ENCODE measurements around the gene TUBAL3. TPM values are rescaled to one million over a fixed set of nuclear protein-coding genes. Genes with fewer than 3 reads are reported as not detected.

The TUBAL3 gene
- total RNA-seq: not detected
- not detected for polyA plus RNA-seq (2013, experiment 1 of 2)
- not detected for polyA plus RNA-seq (2013, experiment 2 of 2)
- long read RNA-seq, experiment 1: 0 reads
- long read RNA-seq, experiment 2: 0 reads
- long read RNA-seq, experiment 3: 0 reads
- long read RNA-seq, experiment 4: 0 reads

- no peaks in the 10 kb centered on the region for H3K4me1 ChIP-seq (ENCODE audit: control insufficient read depth, insufficient read depth, low read length)
- H3K9ac ChIP-seq (ENCODE audit: extremely low read depth, low read length, poor library complexity, severe bottlenecking): no peak within 1 kb of the TSS
- peaks cover under 1% of the 10 kb centered on the region for H3K27me3 Mint-ChIP-seq (ENCODE audit: insufficient read depth)
- peaks cover 22% of the 10 kb centered on the region for H3K9me3 ChIP-seq (ENCODE audit: control insufficient read depth, low read length)
- no peak within 1 kb of the TSS for H3K4me3 Mint-ChIP-seq
- H3K9me3 Mint-ChIP-seq: peaks cover 25% of the 10 kb centered on the region
- no peak within 1 kb of the TSS for H3K4me3 ChIP-seq (ENCODE audit: low read length)
- H3K4me1 Mint-ChIP-seq: no peaks in the 10 kb centered on the region
- 80 to 84% methylated on average over 4 to 8 of the region's 8 CpGs for whole genome bisulfite sequencing, 2 experiments (ENCODE audit: insufficient coverage in 1 of 2, insufficient read length in 1 of 2)
- no peaks in the 10 kb centered on the region for H3K27me3 ChIP-seq (ENCODE audit: control insufficient read depth, insufficient read depth, low read length, poor library complexity, severe bottlenecking)
- no peaks in the 10 kb centered on the region for H3K36me3 ChIP-seq (ENCODE audit: control insufficient read depth, insufficient read depth, low read length)
- no peak within 1 kb of the TSS for H3K27ac ChIP-seq (ENCODE audit: low read depth, low read length)
- TF ChIP-seq CTCF (conservative IDR thresholded peaks at IDR 0.05): no peak
- no peaks in the 10 kb centered on the region for H3K36me3 Mint-ChIP-seq (ENCODE audit: low read depth)
- no peak for DNase-seq
- H3K27ac Mint-ChIP-seq: no peak within 1 kb of the TSS
Measured at GRCh38 chr10:5404208-5405041, at the start of gene TUBAL3. TSS of gene TUBAL3 (minus strand) at chr10:5404828. CDS start at chr10:5404792, 36 bp downstream.

GRCh38 chr10:5453749-5454489 lies 49.3 kb upstream of the TUBAL3 start:
- H3K9me3 ChIP-seq (ENCODE audit: control insufficient read depth, low read length): no peaks in the 10 kb centered on the region
- no peak for DNase-seq
- 91% methylated on average over 13 of the region's 13 CpGs for WGBS, 2 experiments (ENCODE audit: insufficient coverage in 1 of 2, insufficient read length in 1 of 2)
- no peaks in the 10 kb centered on the region for H3K27me3 Mint-ChIP-seq (ENCODE audit: insufficient read depth)
- H3K36me3 Mint-ChIP-seq (ENCODE audit: low read depth): peaks cover 65% of the 10 kb centered on the region
- H3K9ac ChIP-seq (ENCODE audit: extremely low read depth, low read length, poor library complexity, severe bottlenecking): no peak overlapping the region
- peaks cover 73% of the 10 kb centered on the region for H3K36me3 ChIP-seq (ENCODE audit: control insufficient read depth, insufficient read depth, low read length)
- H3K27ac ChIP-seq (ENCODE audit: low read depth, low read length): no peak overlapping the region
- no peak overlapping the region for H3K4me3 Mint-ChIP-seq
- H3K4me1 ChIP-seq (ENCODE audit: control insufficient read depth, insufficient read depth, low read length): peaks cover 3% of the 10 kb centered on the region
- H3K4me1 Mint-ChIP-seq: peaks cover 5% of the 10 kb centered on the region
- no peak overlapping the region for H3K4me3 ChIP-seq (ENCODE audit: low read length)
- no peak overlapping the region for H3K27ac Mint-ChIP-seq
- no peaks in the 10 kb centered on the region for H3K27me3 ChIP-seq (ENCODE audit: control insufficient read depth, insufficient read depth, low read length, poor library complexity, severe bottlenecking)
- no peak for TF ChIP-seq CTCF (conservative IDR thresholded peaks at IDR 0.05)
- H3K9me3 Mint-ChIP-seq: no peaks in the 10 kb centered on the region

GRCh38 chr10:5450605-5451384 lies 46.2 kb upstream of the TUBAL3 start:
- H3K36me3 ChIP-seq (ENCODE audit: control insufficient read depth, insufficient read depth, low read length): peaks cover 43% of the 10 kb centered on the region
- H3K27ac ChIP-seq (ENCODE audit: low read depth, low read length): no peak overlapping the region
- TF ChIP-seq CTCF (conservative IDR thresholded peaks at IDR 0.05): no peak
- no peak overlapping the region for H3K27ac Mint-ChIP-seq
- DNase-seq: no peak
- no peak overlapping the region for H3K9ac ChIP-seq (ENCODE audit: extremely low read depth, low read length, poor library complexity, severe bottlenecking)
- no peaks in the 10 kb centered on the region for H3K27me3 ChIP-seq (ENCODE audit: control insufficient read depth, insufficient read depth, low read length, poor library complexity, severe bottlenecking)
- H3K9me3 Mint-ChIP-seq: no peaks in the 10 kb centered on the region
- H3K36me3 Mint-ChIP-seq (ENCODE audit: low read depth): peaks cover 42% of the 10 kb centered on the region
- H3K4me1 ChIP-seq (ENCODE audit: control insufficient read depth, insufficient read depth, low read length): peaks cover 6% of the 10 kb centered on the region
- H3K4me1 Mint-ChIP-seq: peaks cover 24% of the 10 kb centered on the region
- no peak overlapping the region for H3K4me3 ChIP-seq (ENCODE audit: low read length)
- H3K27me3 Mint-ChIP-seq (ENCODE audit: insufficient read depth): no peaks in the 10 kb centered on the region
- 97 to 100% methylated on average over 3 of the region's 4 CpGs for WGBS, 2 experiments (ENCODE audit: insufficient coverage in 1 of 2, insufficient read length in 1 of 2)
- H3K4me3 Mint-ChIP-seq: no peak overlapping the region
- no peaks in the 10 kb centered on the region for H3K9me3 ChIP-seq (ENCODE audit: control insufficient read depth, low read length)
